HuH-7 (cell line): ENCODE results near the gene FLYWCH1.
A peak's percentile ranks its signal among the peaks of the same experiment; 100 is the strongest.

Experiments
- DNase-seq: peaks from one replicate; pipeline ENCODE4 v3.0.0; 2011; ENCODE audit warnings: low spot score

FLYWCH1 gene

GRCh38 chr16:2968738-2969544 lies 57.2 kb downstream of the FLYWCH1 start, which contains the start of gene PAQR4:
Gene PAQR4, plus strand, starts transcription at chr16:2969348. Its CDS starts 327 bp downstream, at chr16:2969675.
- peak; percentile 92 for DNase-seq

- peak; percentile 69 for DNase-seq
Measured at GRCh38 chr16:2969545-2970521, 58.1 kb downstream of the FLYWCH1 start.

- no peak for DNase-seq
Measured at GRCh38 chr16:2970563-2970962, 58.8 kb downstream of the FLYWCH1 start.

GRCh38 chr16:2971134-2971984 lies 59.6 kb downstream of the FLYWCH1 start:
- DNase-seq: no peak

- DNase-seq: no peak
Measured at GRCh38 chr16:2971985-2972784, 60.5 kb downstream of the FLYWCH1 start.

- DNase-seq: no peak
Measured at GRCh38 chr16:2973093-2973492, 61.4 kb downstream of the FLYWCH1 start.

- DNase-seq: no peak
Measured at GRCh38 chr16:2973605-2974318, 62.0 kb downstream of the FLYWCH1 start.

- DNase-seq: no peak
Measured at GRCh38 chr16:2974319-2975056, 62.8 kb downstream of the FLYWCH1 start.

GRCh38 chr16:2975161-2975795 lies 63.5 kb downstream of the FLYWCH1 start:
- no peak for DNase-seq

- no peak for DNase-seq
Measured at GRCh38 chr16:2976201-2976600, 64.5 kb downstream of the FLYWCH1 start.

GRCh38 chr16:2976673-2977072 lies 64.9 kb downstream of the FLYWCH1 start:
- DNase-seq: no peak

GRCh38 chr16:2977440-2977839 lies 65.7 kb downstream of the FLYWCH1 start:
- DNase-seq: no peak

GRCh38 chr16:2979669-2980226 lies 68.0 kb downstream of the FLYWCH1 start:
- no peak for DNase-seq

GRCh38 chr16:2980227-2981176 lies 68.8 kb downstream of the FLYWCH1 start, which contains the start of gene PKMYT1:
Gene PKMYT1, minus strand, starts transcription at chr16:2980446. Its CDS starts 789 bp downstream, at chr16:2979657.
- peak; percentile 99 for DNase-seq

- DNase-seq: peak; percentile 59
Measured at GRCh38 chr16:2981177-2981898, 69.6 kb downstream of the FLYWCH1 start.

- DNase-seq: no peak
Measured at GRCh38 chr16:2981899-2982250, 70.1 kb downstream of the FLYWCH1 start.

GRCh38 chr16:2982402-2982801 lies 70.7 kb downstream of the FLYWCH1 start:
- no peak for DNase-seq
